BJ (cell line): ENCODE measurements around the gene SLC10A7. TPM values are rescaled to one million over a fixed set of nuclear protein-coding genes. Genes with fewer than 3 reads are reported as not detected.

ENCODE experiments used
- CTCF ChIA-PET: fragments of 350-600 bp; formaldehyde crosslinking; extraction: SDS; loops from one replicate; lab custom pipeline; 2021; ENCODE audit warnings: antibody characterized with exemption, inconsistent platforms; lab: Yijun Ruan, JAX
- POLR2A ChIA-PET: fragments of 300-600 bp; sonication (Branson Sonifier 250); formaldehyde crosslinking; extraction: SDS; loops from one replicate; lab custom pipeline; 2021; ENCODE audit warnings: antibody characterized with exemption; lab: Charles Lee
- DNase-seq: peaks from one replicate; pipeline ENCODE4 v3.0.0-alpha.2; 2011; ENCODE audit warnings: low read depth
- H3K27me3 ChIP-seq: 2 replicates; pipeline ENCODE4 v1.6.0; 2011; ENCODE audit warnings: low read length; ENCODE audit not compliant: control insufficient read depth, insufficient read depth
- H3K36me3 ChIP-seq: 2 replicates; pipeline ENCODE4 v1.5.1; 2011; ENCODE audit warnings: low read length; ENCODE audit not compliant: control insufficient read depth, insufficient read depth
- H3K4me3 ChIP-seq: 2 replicates; pipeline ENCODE4 v1.5.1; 2011; ENCODE audit warnings: low read depth, mild to moderate bottlenecking, control low read depth, low read length
- polyA plus RNA-seq: library from polyadenylated mRNA; depleted of rRNA; stranded (reverse); fragments of >200 nt; gene quantifications from 2 replicates; pipeline ENCODE4 v1.2.3, GENCODE V29; 2011
- TF ChIP-seq, protein P1 (sequence below): IDR thresholded peaks from 2 replicates; pipeline ENCODE4 v1.5.1; 2011; ENCODE audit warnings: low read depth, mild to moderate bottlenecking, control low read depth, inconsistent platforms, low read length, moderate library complexity; ENCODE audit not compliant: insufficient read depth

Gene SLC10A7
- polyA plus RNA-seq, 1 experiment = 3.9 TPM

DNA sequence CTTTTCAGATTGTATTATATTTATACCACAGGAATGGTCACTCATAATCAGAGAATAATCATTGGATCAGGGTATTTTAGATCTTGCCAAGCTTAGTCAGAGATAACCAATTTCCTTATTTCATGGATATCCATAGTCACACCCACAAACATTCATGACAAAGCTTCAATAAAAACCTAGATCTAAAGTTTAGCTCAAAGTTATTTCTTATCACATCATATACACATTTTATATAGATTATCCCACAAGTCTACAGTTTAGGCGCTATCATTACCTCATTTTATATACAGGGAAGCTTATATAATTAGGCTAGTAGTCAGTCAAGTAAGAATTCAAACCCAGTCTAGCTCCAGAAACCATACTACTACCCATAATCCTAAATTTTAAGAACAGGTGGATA is 82.3 kb downstream of the SLC10A7 start:
- H3K36me3 ChIP-seq = no peaks in the 10 kb centered on the region
- TF ChIP-seq, protein P1, sequence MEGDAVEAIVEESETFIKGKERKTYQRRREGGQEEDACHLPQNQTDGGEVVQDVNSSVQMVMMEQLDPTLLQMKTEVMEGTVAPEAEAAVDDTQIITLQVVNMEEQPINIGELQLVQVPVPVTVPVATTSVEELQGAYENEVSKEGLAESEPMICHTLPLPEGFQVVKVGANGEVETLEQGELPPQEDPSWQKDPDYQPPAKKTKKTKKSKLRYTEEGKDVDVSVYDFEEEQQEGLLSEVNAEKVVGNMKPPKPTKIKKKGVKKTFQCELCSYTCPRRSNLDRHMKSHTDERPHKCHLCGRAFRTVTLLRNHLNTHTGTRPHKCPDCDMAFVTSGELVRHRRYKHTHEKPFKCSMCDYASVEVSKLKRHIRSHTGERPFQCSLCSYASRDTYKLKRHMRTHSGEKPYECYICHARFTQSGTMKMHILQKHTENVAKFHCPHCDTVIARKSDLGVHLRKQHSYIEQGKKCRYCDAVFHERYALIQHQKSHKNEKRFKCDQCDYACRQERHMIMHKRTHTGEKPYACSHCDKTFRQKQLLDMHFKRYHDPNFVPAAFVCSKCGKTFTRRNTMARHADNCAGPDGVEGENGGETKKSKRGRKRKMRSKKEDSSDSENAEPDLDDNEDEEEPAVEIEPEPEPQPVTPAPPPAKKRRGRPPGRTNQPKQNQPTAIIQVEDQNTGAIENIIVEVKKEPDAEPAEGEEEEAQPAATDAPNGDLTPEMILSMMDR = no peak
- no peaks in the 10 kb centered on the region for H3K27me3 ChIP-seq
- POLR2A ChIA-PET = no interaction called here
- H3K4me3 ChIP-seq = no peak overlapping the region
- CTCF ChIA-PET = no interaction called here
- DNase-seq = no peak

DNA sequence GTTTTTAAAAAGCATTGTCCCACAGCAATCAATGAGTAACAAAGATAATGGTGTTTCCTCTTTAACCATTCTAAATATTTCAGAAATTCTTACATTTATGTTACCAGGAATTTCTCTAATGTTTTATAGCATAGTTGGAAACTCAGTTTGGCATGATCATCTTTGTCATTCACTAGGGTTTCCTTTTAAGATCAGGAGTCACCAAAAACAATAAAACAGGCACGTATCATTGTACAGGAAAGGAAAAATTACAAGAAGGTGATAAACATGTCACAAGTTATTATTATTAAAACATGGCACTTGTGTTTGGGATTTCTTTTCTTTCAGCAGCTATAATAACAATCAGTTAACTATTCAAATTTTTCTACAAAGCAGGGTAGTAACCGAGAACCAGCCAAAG is 84.0 kb downstream of the SLC10A7 start:
- Histone ChIP-seq H3K36me3 (no peaks in the 10 kb centered on the region), H3K27me3 (no peaks in the 10 kb centered on the region), H3K4me3 (no peak overlapping the region)
- no peak for DNase-seq
- POLR2A ChIA-PET = no interaction called here
- CTCF ChIA-PET = no interaction called here
- TF ChIP-seq, protein P1 = no peak

DNA sequence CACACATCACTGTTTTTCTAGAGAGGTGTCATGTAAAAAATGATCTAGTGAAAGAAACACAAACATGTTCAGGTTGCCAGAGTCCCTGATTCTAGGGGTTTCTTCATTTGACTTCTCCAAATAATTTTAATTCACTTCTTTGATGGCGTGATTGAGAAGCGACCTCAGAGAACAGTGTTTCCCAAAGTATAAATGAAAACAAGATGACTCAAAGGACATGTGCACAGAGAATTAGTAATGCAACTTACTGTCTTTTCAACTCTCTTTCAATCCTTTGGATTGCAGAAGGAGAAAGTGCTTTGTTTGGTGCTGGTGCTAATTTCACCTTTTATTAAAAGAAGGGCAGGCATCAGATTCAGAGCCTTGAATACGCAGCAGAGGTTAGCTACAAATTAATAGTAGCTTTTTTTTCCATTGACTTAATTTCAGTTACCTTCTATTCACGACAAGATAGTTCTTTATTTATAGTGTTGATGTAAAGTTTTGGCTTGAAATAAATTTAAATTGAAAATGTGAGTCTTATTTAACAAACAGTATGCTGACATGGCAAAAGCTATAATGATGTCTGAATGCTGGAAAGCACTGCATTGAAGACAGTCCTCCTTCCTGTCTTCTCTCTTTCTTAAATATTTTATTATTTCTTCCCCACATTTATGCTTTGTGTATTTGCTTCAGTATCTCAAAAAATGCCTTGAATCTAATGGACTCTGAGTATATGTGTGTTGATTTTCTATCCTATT is 85.1 kb downstream of the SLC10A7 start:
- no peak for DNase-seq
- TF ChIP-seq, protein P1 = no peak
- Histone ChIP-seq H3K27me3 (no peaks in the 10 kb centered on the region), H3K36me3 (no peaks in the 10 kb centered on the region), H3K4me3 (no peak overlapping the region)
- ChIA-PET CTCF (no interaction called here), POLR2A (no interaction called here)

DNA sequence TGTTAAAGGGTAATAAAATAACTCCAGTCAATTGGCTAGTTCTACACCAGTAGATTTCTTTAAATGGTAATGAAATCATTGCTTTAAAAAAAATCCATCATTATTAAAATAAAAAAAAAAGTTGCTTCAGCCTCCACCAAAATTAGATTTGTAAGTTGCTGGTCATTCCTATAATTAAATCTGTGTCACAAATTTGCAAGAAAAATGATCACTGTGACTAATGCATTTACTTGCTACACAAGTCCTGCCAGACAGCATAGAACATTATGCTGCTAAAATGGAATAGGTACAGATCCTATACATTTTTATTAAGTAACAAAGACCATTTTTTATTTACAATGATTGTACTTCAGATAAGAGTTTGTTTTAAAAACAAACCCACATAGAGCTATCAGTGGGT is 85.8 kb downstream of the SLC10A7 start:
- H3K4me3 ChIP-seq = no peak overlapping the region
- POLR2A ChIA-PET = no interaction called here
- DNase-seq = no peak
- H3K36me3 ChIP-seq = no peaks in the 10 kb centered on the region
- CTCF ChIA-PET = no interaction called here
- no peaks in the 10 kb centered on the region for H3K27me3 ChIP-seq
- TF ChIP-seq, protein P1 = no peak

DNA sequence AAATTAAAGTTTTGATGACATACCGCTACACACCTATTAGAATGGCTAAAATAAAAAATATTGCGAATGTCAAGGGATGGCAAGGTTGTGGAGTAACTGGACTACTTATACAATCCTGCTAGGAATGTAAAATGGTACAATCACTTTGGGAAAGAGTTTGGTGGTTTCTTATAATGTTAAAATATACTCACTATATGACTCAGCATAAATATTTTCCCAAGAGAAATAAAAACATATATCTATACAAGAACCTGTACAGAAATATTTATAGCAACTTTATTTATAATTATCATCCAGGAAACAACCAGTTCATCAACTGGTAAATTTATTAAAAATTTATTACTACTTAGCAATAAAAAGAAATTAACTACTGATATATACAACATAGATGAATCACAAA is 89.7 kb downstream of the SLC10A7 start:
- CTCF ChIA-PET = no interaction called here

More for the DNA sequence above, 89.7 kb downstream of the SLC10A7 start:
- no peak for DNase-seq
- POLR2A ChIA-PET = no interaction called here
- no peaks in the 10 kb centered on the region for H3K27me3 ChIP-seq
- H3K4me3 ChIP-seq = no peak overlapping the region
- no peaks in the 10 kb centered on the region for H3K36me3 ChIP-seq
- TF ChIP-seq, protein P1 = no peak
